K562 (cell line): Measurements from ENCODE around the gene GZMM. TPM values are rescaled to one million over a fixed set of nuclear protein-coding genes. Genes with fewer than 3 reads are reported as not detected.

ENCODE experiments used
- ETV1 ChIP-seq: fragments of 450-650 bp; conservative IDR thresholded peaks from 2 replicates; pipeline ENCODE4 v1.6.1; 2016; ENCODE audit warnings: missing genetic modification characterization, control low read depth, low read depth, missing compliant biosample characterization
- GATAD2A ChIP-seq: fragments of 450-650 bp; IDR thresholded peaks from 2 replicates; pipeline ENCODE4 v1.6.1; 2017
- KAT7 ChIP-seq: sonication (generic); formaldehyde crosslinking; IDR thresholded peaks from 2 replicates; pipeline ENCODE4 v1.8.0; 2022; ENCODE audit warnings: missing genetic modification reagents, mild to moderate bottlenecking, borderline replicate concordance
- NFE2L1 ChIP-seq: fragments of 450-650 bp; IDR thresholded peaks from 2 replicates; pipeline ENCODE4 v1.6.1; 2016; ENCODE audit warnings: missing genetic modification characterization, low read depth, mild to moderate bottlenecking, missing compliant biosample characterization, moderate library complexity, borderline replicate concordance
- POLR3A ChIP-seq: IDR thresholded peaks from 2 replicates; pipeline ENCODE4 v1.6.1; 2011; ENCODE audit warnings: borderline replicate concordance, mild to moderate bottlenecking, moderate library complexity; ENCODE audit not compliant: insufficient read length, insufficient read depth; ENCODE audit errors: extremely low read depth
- PTBP1 ChIP-seq: fragments of 200-400 bp; formaldehyde crosslinking; IDR thresholded peaks from 2 replicates; pipeline ENCODE4 v1.6.1; 2017; ENCODE audit warnings: low read depth, low read length
- RBFOX2 ChIP-seq: fragments of 200-400 bp; formaldehyde crosslinking; IDR thresholded peaks from 2 replicates; pipeline ENCODE4 v1.6.1; 2017; ENCODE audit warnings: low read depth, mild to moderate bottlenecking, low read length, moderate library complexity
- RUNX1 ChIP-seq: sonication (generic); IDR thresholded peaks from 2 replicates; pipeline ENCODE4 v1.6.1; 2016; ENCODE audit warnings: antibody characterized with exemption, low read depth
- ZNF253 ChIP-seq: fragments of 250-450 bp; sonication (Bioruptor Pico); conservative IDR thresholded peaks from 2 replicates; pipeline ENCODE4 v1.6.1; 2021; ENCODE audit warnings: mild to moderate bottlenecking
- polyA plus RNA-seq, 8 experiments: library from polyadenylated mRNA; depleted of rRNA in 4 of 8; stranded (reverse) in 5 of 8; unstranded in 3 of 8; fragments of >200 nt; fragmentation: Nextera tagmentation in 2 of 8; fragmentation: Illumina TruSeq in 1 of 8; extraction: Ambion mirVana in 2 of 8; extraction: Trizol in 1 of 8; gene quantifications; 2 replicates each; pipeline versions ENCODE4 v1.2.1 to v1.2.3, GENCODE V29; 2011 to 2014; ENCODE audit warnings: inconsistent platforms in 1 of 8, missing spikeins in 1 of 8
- total RNA-seq, 7 experiments: library from RNA; depleted of rRNA in 6 of 7; stranded (reverse); fragments of >200 nt in 6 of 7; fragmentation: Illumina TruSeq in 2 of 7; extraction: Trizol in 2 of 7; gene quantifications; 2 replicates each; pipeline versions ENCODE4 v1.2.1 to v1.2.3, GENCODE V29; 2011 to 2021; ENCODE audit warnings: low replicate concordance in 1 of 7
- TF ChIP-seq, protein P1 (sequence below): fragments of 450-650 bp; IDR thresholded peaks from 2 replicates; pipeline ENCODE4 v1.6.1; 2016; ENCODE audit warnings: mild to moderate bottlenecking, moderate library complexity
- TF ChIP-seq, protein P2 (sequence below): IDR thresholded peaks from 2 replicates; pipeline ENCODE4 v1.6.1; 2011; ENCODE audit not compliant: insufficient read length; ENCODE audit errors: extremely low read depth

The GZMM gene
- total and polyA plus RNA-seq, 9 of the 15 experiments (the other 6 are each of a cell fraction or from before 2014, with no cell fraction given), result 0.08 to 2.6 (median 0.70) TPM; not detected in 2

DNA sequence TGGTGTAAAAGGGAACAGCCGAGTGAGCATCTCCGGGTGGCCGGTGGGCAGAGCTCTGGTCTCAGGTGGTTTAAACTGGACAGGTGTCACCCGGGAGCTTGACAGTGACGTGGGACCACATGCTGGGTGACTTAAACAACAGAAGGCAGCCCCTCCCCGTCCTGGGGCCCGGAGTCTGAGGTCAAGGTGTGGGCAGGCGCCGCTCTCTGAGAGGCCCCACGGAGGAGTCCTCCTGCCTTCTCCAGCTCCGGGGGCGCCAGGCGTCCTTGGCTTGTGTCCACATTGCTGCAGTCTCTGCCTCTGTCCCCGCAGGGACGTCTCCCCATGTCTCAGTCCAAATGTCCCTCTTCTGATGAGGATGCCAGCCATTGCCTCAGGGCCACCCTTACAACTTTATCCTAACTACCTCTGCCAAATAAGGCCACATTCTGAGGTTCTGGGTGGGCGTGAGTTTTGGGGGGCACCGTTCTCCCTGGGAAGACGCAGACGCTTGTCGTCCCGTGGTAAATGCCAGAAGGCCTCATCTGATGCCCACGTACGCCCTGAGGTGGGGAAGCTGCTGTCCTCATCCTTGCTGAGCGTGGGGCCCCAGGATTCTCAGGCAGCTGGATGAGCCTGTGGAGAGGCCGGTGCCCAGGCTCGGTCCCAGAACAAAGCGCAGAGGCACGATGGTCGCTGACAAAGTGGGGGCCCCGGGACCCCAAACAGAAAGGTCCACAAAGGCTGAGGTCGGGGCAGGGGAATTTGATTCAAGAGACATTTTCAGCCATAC, 12.9 kb downstream of the GZMM start (continued):
- TF ChIP-seq, protein P1, sequence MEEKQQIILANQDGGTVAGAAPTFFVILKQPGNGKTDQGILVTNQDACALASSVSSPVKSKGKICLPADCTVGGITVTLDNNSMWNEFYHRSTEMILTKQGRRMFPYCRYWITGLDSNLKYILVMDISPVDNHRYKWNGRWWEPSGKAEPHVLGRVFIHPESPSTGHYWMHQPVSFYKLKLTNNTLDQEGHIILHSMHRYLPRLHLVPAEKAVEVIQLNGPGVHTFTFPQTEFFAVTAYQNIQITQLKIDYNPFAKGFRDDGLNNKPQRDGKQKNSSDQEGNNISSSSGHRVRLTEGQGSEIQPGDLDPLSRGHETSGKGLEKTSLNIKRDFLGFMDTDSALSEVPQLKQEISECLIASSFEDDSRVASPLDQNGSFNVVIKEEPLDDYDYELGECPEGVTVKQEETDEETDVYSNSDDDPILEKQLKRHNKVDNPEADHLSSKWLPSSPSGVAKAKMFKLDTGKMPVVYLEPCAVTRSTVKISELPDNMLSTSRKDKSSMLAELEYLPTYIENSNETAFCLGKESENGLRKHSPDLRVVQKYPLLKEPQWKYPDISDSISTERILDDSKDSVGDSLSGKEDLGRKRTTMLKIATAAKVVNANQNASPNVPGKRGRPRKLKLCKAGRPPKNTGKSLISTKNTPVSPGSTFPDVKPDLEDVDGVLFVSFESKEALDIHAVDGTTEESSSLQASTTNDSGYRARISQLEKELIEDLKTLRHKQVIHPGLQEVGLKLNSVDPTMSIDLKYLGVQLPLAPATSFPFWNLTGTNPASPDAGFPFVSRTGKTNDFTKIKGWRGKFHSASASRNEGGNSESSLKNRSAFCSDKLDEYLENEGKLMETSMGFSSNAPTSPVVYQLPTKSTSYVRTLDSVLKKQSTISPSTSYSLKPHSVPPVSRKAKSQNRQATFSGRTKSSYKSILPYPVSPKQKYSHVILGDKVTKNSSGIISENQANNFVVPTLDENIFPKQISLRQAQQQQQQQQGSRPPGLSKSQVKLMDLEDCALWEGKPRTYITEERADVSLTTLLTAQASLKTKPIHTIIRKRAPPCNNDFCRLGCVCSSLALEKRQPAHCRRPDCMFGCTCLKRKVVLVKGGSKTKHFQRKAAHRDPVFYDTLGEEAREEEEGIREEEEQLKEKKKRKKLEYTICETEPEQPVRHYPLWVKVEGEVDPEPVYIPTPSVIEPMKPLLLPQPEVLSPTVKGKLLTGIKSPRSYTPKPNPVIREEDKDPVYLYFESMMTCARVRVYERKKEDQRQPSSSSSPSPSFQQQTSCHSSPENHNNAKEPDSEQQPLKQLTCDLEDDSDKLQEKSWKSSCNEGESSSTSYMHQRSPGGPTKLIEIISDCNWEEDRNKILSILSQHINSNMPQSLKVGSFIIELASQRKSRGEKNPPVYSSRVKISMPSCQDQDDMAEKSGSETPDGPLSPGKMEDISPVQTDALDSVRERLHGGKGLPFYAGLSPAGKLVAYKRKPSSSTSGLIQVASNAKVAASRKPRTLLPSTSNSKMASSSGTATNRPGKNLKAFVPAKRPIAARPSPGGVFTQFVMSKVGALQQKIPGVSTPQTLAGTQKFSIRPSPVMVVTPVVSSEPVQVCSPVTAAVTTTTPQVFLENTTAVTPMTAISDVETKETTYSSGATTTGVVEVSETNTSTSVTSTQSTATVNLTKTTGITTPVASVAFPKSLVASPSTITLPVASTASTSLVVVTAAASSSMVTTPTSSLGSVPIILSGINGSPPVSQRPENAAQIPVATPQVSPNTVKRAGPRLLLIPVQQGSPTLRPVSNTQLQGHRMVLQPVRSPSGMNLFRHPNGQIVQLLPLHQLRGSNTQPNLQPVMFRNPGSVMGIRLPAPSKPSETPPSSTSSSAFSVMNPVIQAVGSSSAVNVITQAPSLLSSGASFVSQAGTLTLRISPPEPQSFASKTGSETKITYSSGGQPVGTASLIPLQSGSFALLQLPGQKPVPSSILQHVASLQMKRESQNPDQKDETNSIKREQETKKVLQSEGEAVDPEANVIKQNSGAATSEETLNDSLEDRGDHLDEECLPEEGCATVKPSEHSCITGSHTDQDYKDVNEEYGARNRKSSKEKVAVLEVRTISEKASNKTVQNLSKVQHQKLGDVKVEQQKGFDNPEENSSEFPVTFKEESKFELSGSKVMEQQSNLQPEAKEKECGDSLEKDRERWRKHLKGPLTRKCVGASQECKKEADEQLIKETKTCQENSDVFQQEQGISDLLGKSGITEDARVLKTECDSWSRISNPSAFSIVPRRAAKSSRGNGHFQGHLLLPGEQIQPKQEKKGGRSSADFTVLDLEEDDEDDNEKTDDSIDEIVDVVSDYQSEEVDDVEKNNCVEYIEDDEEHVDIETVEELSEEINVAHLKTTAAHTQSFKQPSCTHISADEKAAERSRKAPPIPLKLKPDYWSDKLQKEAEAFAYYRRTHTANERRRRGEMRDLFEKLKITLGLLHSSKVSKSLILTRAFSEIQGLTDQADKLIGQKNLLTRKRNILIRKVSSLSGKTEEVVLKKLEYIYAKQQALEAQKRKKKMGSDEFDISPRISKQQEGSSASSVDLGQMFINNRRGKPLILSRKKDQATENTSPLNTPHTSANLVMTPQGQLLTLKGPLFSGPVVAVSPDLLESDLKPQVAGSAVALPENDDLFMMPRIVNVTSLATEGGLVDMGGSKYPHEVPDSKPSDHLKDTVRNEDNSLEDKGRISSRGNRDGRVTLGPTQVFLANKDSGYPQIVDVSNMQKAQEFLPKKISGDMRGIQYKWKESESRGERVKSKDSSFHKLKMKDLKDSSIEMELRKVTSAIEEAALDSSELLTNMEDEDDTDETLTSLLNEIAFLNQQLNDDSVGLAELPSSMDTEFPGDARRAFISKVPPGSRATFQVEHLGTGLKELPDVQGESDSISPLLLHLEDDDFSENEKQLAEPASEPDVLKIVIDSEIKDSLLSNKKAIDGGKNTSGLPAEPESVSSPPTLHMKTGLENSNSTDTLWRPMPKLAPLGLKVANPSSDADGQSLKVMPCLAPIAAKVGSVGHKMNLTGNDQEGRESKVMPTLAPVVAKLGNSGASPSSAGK, result peak; percentile 44; the same call in 1 of the 2 replicates
- TF ChIP-seq RBFOX2, result peak; percentile 9; the same call in 1 of the 2 replicates
- TF ChIP-seq GATAD2A, result no peak
- TF ChIP-seq KAT7 (CRISPR knock-in tag), result 0 out of 2 replicates have a peak, but pooled peaks have one; percentile 2
- no peak for TF ChIP-seq ZNF253 (CRISPR knock-in tag)
- TF ChIP-seq RUNX1, result no peak
- TF ChIP-seq, protein P2, sequence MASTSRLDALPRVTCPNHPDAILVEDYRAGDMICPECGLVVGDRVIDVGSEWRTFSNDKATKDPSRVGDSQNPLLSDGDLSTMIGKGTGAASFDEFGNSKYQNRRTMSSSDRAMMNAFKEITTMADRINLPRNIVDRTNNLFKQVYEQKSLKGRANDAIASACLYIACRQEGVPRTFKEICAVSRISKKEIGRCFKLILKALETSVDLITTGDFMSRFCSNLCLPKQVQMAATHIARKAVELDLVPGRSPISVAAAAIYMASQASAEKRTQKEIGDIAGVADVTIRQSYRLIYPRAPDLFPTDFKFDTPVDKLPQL, result no peak
- TF ChIP-seq POLR3A, result no peak
- TF ChIP-seq NFE2L1 (tag), result no peak
- TF ChIP-seq PTBP1, result no peak
- no peak for TF ChIP-seq ETV1 (tag)
